Endodermal cell (in vitro differentiated cells): ENCODE results near the gene IL25. TPM values are rescaled to one million over a fixed set of nuclear protein-coding genes. Genes with fewer than 3 reads are reported as not detected.
A peak's percentile ranks its signal among the peaks of the same experiment; 100 is the strongest.

Experiments
- DNase-seq: peaks from one replicate; pipeline ENCODE4 v3.0.0-alpha.2; 2017
- H3K27ac ChIP-seq: 2 replicates; pipeline ENCODE4 v1.5.1; 2013; ENCODE audit warnings: mild to moderate bottlenecking, low read depth, low read length, moderate library complexity
- H3K27me3 ChIP-seq: 2 replicates; pipeline ENCODE4 v1.6.1; 2013; ENCODE audit warnings: mild to moderate bottlenecking, low read length, moderate library complexity; ENCODE audit not compliant: insufficient read depth, control insufficient read depth, poor library complexity, severe bottlenecking
- H3K36me3 ChIP-seq: 2 replicates; pipeline ENCODE4 v1.7.0; 2013; ENCODE audit warnings: mild to moderate bottlenecking, low read length, moderate library complexity; ENCODE audit not compliant: control insufficient read depth, insufficient read depth
- H3K4me1 ChIP-seq: one replicate; pipeline ENCODE4 v1.7.0; 2013; ENCODE audit warnings: low read length; ENCODE audit not compliant: control insufficient read depth, insufficient read depth
- H3K4me3 ChIP-seq: 2 replicates; pipeline ENCODE4 v1.5.1; 2013; ENCODE audit warnings: mild to moderate bottlenecking, low read length, moderate library complexity
- H3K9ac ChIP-seq: 2 replicates; pipeline ENCODE4 v1.6.1; 2013; ENCODE audit warnings: mild to moderate bottlenecking, low read length, moderate library complexity; ENCODE audit not compliant: poor library complexity, severe bottlenecking; ENCODE audit errors: extremely low read depth
- H3K9me3 ChIP-seq: 2 replicates; pipeline ENCODE4 v1.6.1; 2013; ENCODE audit warnings: mild to moderate bottlenecking, low read length, moderate library complexity; ENCODE audit not compliant: control insufficient read depth
- H3K27ac Mint-ChIP-seq: 2 replicates; pipeline ENCODE4 v1.8.0; 2020; ENCODE audit warnings: mixed read lengths
- H3K27me3 Mint-ChIP-seq: 2 replicates; pipeline ENCODE4 v1.8.0; 2021; ENCODE audit warnings: mild to moderate bottlenecking, mixed read lengths; ENCODE audit not compliant: insufficient read depth
- H3K36me3 Mint-ChIP-seq: 2 replicates; pipeline ENCODE4 v1.8.0; 2020; ENCODE audit warnings: low read depth, mixed read lengths
- H3K4me1 Mint-ChIP-seq: 2 replicates; pipeline ENCODE4 v1.8.0; 2020; ENCODE audit warnings: mixed read lengths
- H3K4me3 Mint-ChIP-seq: 2 replicates; pipeline ENCODE4 v1.8.0; 2020; ENCODE audit warnings: mild to moderate bottlenecking, moderate library complexity, mixed read lengths
- H3K9me3 Mint-ChIP-seq: 2 replicates; pipeline ENCODE4 v1.8.0; 2020; ENCODE audit warnings: mild to moderate bottlenecking, mixed read lengths
- WGBS, 2 experiments: methylation state at CpG; one replicate each; pipeline versions ENCODE4 v1.1.5 to v1.1.7; 2013; ENCODE audit warnings: missing lambda C conversion rate in 2 of 2, mixed read lengths in 1 of 2; ENCODE audit not compliant: insufficient coverage in 1 of 2, insufficient read length in 1 of 2; 5-methylcytosine and 5-hydroxymethylcytosine counted together
- total RNA-seq, 2 donors: library from RNA; stranded (reverse); fragmentation: NEBNext Ultra II Directional in 1 of 2; extraction: Animal tissue kit (Norgen Biotek cat#: 25700) in 1 of 2; gene quantifications; 2 replicates in 1 of 2; 3 replicates in 1 of 2; pipeline ENCODE4 v1.2.1, GENCODE V29; 2021
- TF ChIP-seq, protein P1 (sequence below): fragments of 200-600 bp; sonication (generic); conservative IDR thresholded peaks from 2 replicates; pipeline ENCODE4 v1.5.0; 2021; ENCODE audit warnings: antibody characterized with exemption, mild to moderate bottlenecking

The IL25 gene
- total RNA-seq, 2 donors from 2014 or later = not detected

DNA sequence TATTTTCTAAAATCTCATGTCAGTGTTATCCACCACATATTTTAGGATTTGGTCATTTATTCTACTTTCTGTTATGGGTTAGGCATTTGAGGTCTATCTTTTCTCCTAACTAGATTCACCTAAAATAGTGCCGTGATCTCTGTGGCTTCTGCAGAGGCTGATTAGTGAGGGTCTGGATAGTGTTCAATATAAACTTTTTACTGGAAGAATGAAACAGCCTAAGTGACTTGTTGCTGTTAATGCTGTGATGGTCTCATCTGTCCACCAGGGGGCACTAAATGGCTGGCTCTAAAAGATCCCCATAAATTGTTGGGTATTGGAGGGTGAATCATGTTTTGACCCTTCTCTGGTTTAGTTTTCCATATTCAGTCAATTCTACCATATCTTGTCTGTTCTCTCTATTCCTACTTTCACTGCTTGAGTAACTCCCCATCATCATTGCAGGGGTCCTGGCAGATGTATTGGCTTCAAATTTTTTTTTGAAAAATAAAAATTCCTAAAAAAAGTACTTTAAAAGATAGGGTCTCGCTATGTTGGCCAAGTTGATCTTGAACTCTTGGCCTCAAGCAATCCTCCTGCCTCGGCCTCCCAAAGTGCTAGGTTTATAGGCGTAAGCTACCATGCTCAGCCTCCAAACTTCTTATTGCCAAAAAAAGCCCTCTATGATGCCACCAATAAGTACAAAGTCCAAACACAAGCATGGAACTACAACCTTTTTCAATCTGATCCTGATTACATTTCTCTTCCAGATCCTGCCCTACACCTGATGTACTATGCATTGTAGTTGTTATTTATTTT is 44.5 kb upstream of the IL25 start:
- Mint-ChIP-seq H3K4me3 (no peak overlapping the region), H3K4me1 (peaks cover 4% of the 10 kb centered on the region), H3K9me3 (no peaks in the 10 kb centered on the region), H3K27me3 (peaks cover 1% of the 10 kb centered on the region), H3K36me3 (peaks cover 30% of the 10 kb centered on the region), H3K27ac (no peak overlapping the region)
- TF ChIP-seq, protein P1, sequence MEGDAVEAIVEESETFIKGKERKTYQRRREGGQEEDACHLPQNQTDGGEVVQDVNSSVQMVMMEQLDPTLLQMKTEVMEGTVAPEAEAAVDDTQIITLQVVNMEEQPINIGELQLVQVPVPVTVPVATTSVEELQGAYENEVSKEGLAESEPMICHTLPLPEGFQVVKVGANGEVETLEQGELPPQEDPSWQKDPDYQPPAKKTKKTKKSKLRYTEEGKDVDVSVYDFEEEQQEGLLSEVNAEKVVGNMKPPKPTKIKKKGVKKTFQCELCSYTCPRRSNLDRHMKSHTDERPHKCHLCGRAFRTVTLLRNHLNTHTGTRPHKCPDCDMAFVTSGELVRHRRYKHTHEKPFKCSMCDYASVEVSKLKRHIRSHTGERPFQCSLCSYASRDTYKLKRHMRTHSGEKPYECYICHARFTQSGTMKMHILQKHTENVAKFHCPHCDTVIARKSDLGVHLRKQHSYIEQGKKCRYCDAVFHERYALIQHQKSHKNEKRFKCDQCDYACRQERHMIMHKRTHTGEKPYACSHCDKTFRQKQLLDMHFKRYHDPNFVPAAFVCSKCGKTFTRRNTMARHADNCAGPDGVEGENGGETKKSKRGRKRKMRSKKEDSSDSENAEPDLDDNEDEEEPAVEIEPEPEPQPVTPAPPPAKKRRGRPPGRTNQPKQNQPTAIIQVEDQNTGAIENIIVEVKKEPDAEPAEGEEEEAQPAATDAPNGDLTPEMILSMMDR = peak; percentile 93
- WGBS, 2 experiments = 61 to 75% methylated on average over 3 to 4 of the region's 4 CpGs
- Histone ChIP-seq H3K27ac (no peak overlapping the region), H3K9ac (no peak overlapping the region), H3K9me3 (no peaks in the 10 kb centered on the region), H3K27me3 (no peaks in the 10 kb centered on the region), H3K4me1 (peaks cover 4% of the 10 kb centered on the region), H3K4me3 (no peak overlapping the region), H3K36me3 (peaks cover 31% of the 10 kb centered on the region)
- peak; percentile 84 for DNase-seq

DNA sequence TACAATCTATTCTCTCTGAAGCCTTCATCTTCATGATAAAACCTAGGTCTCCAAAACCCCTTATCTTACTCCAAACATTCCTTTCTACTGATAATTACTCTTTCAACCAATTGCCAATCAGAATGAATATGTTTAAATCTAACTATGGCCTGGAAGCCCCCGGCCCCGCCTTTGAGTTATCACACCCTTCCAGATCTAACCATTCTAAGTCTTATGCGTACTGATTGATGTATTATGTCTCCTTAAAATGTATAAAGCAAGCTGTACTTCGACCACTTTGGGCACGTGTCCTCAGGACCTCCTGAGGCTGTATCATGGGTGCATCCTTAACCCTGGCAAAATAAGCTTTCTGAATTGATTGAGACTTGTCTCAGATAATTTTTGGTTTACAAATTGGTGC is 37.0 kb upstream of the IL25 start:
- no peaks in the 10 kb centered on the region for H3K36me3 ChIP-seq
- H3K9me3 ChIP-seq = peaks cover 43% of the 10 kb centered on the region
- no peak for DNase-seq
- TF ChIP-seq, protein P1 = no peak
- Mint-ChIP-seq H3K4me1 (no peaks in the 10 kb centered on the region), H3K27me3 (peaks cover 32% of the 10 kb centered on the region), H3K4me3 (no peak overlapping the region), H3K27ac (no peak overlapping the region), H3K9me3 (peaks cover 41% of the 10 kb centered on the region), H3K36me3 (peaks cover 6% of the 10 kb centered on the region)
- H3K27ac ChIP-seq = no peak overlapping the region
- no peak overlapping the region for H3K9ac ChIP-seq
- WGBS, 2 experiments = 86 to 97% methylated on average over 5 of the region's 5 CpGs
- no peak overlapping the region for H3K4me3 ChIP-seq
- no peaks in the 10 kb centered on the region for H3K27me3 ChIP-seq
- H3K4me1 ChIP-seq = no peaks in the 10 kb centered on the region

DNA sequence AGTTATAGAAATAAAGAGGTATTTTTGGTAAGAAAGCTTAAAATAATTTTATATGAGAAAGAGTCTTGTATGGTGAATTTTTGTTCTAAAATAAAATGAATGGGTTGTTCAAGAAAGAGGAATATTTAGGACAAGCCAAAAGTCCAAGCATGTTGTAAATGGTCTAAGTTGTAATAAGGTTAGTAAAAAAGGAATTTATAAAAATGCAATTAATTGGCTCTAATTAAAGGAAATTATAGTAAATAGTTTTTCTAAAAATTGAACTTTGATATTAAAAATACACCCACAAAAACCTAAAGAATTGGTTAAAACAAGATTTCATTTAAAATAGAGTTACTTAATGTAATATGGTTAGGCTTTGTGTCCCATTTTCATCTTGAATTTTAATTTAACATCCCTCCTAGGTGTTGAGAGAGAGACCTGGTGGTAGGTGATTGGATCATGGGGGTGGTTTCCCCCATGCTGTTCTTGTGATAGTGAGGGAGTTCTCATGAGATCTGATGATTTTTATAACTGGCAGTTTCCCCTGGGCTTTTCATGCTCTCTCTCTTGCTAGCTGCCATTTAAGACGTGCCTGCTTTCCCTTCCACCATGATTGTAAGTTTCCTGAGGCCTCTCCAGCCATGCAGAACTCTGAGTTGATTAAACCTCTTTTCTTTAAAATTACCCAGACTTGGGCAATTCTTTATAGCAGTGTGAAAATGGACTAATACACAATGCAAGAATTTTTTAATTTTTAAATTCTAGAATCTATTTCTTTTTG is 32.9 kb upstream of the IL25 start:
- Histone ChIP-seq H3K27ac (no peak overlapping the region), H3K9me3 (peaks cover 68% of the 10 kb centered on the region), H3K4me3 (peak overlapping the region; percentile 26), H3K27me3 (no peaks in the 10 kb centered on the region), H3K4me1 (peaks cover 3% of the 10 kb centered on the region), H3K9ac (no peak overlapping the region), H3K36me3 (no peaks in the 10 kb centered on the region)
- Mint-ChIP-seq H3K9me3 (peaks cover 59% of the 10 kb centered on the region), H3K27ac (no peak overlapping the region), H3K4me1 (peaks cover 5% of the 10 kb centered on the region), H3K36me3 (peaks cover 6% of the 10 kb centered on the region), H3K27me3 (peaks cover 30% of the 10 kb centered on the region), H3K4me3 (no peak overlapping the region)
- 88 to 92% methylated on average over 1 of the region's 1 CpG for WGBS, 2 experiments
- DNase-seq = no peak
- TF ChIP-seq, protein P1 = no peak
